Bladder microvascular endothelial cell (primary cell): Measurements from ENCODE around the gene AP2A2. TPM values are rescaled to one million over a fixed set of nuclear protein-coding genes. Genes with fewer than 3 reads are reported as not detected.

Experiments
- total RNA-seq: library from RNA; depleted of rRNA; stranded (reverse); fragments of >200 nt; gene quantifications from 2 replicates; pipeline ENCODE4 v1.2.3, GENCODE V29; 2014

Gene AP2A2
- 27.5 and 46.4 TPM in 2 replicates for total RNA-seq

DNA sequence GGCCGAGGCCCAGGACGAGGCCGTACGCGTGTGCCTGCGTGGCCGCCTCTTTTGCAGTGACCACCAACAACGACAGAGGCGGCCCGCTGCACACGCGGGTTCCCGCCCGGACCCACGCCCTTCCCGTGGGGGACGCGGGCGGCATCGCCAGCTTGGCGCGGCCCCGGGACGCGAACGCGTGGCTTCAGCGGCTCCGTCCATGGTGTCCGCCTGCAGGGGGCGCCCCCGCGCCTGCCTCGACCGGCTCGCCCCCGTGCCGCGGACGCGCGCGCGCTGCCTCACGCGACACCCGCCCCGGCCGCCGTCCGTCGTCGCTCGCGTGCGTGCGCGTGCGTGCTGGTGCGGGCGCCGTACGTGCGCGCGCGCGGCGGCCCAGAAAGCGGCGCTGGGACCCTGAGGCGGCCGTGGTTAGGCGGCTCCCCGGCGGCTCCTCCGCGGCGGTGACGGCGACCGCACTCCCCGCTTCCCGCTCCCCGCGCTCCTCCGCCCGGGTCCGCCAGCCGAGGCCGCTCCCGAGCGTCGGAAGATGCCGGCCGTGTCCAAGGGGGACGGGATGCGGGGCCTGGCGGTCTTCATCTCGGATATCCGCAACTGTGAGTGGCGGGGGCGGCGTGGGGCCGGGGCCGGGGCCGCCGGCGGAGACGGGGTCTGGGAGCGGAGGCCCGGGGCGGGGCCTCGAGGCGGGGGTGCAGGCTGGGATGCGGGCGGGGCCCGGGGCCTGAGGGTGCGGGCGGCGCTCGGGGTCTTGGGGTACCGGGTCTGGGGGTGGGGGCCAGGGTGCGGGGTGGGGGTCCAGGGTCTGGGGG, at the start of gene AP2A2:
Gene AP2A2 (plus strand): TSS at position 375 of the 806 bp plus-strand sequence. CDS start 152 bp downstream, at position 527.

DNA sequence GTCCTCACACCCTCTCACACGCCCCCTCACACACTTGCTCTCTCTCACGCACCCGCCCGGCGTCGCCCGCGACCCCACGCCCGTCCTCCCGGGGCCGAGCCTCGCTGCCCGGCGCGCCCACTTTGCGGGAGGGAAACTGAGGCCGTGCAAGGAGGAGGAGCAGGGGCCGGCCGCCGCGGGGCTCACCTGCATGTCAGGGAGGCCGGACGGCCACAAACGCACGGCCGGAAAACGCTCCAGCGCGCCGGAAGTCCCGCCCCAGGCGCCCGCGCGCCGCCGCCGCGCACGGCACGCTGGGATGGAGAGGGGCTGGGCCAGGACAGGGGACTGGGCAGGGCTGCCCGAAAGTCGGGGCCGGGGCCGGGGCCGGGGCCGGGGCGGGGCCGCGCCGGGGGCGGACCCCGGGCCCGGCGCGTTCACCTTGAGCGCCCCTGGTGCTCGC, 15.1 kb upstream of the AP2A2 start, which contains the start of gene CHID1:
Gene CHID1 (minus strand): TSS at position 222 of the 442 bp plus-strand sequence. CDS start 5,994 bp downstream, outside the sequence.

DNA sequence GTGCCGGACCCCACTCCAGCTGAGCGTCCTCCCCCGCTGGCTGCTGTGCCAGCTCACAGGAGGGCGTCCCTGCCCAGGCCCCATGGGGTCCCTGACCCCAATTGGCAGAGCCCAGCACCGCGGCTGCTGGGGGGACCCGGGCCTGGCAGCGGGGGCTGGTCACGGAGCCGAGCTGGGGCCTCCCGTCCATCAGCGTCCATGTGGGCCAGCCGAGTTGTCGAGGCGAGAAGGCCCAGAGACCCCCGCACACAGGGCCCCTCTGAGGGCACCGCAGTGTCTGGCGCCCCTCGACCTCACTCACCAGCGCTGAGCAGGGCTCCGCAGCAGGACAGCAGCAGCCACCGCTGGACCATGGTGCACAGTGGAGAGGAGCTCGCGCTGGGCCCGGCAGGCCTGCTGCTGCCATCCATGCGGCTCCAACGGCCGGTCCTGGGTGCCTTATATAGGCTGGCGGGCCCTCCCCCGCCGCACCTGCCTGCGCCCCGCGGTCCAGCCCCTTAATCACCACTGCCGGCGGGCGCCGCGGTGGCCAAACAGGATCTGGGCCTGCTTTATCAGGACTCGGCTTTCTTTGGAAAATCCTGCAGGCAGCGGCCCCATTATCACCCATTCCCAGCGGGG, 110.7 kb downstream of the AP2A2 start, which contains the start of gene MUC6:
Gene MUC6 (minus strand): TSS at position 416 of the 621 bp plus-strand sequence. CDS start 63 bp downstream, at position 353.

Other genes with a start within 250 kb of the AP2A2 start
- gene DEAF1, start 230.6 kb upstream of the AP2A2 start, total RNA-seq, result 26.9 and 27.6 TPM in 2 replicates
- gene TMEM80, start 230.1 kb upstream of the AP2A2 start, total RNA-seq, result 6.5 and 6.9 TPM in 2 replicates
- 3.4 and 5.0 TPM in 2 replicates for gene EPS8L2, start 219.6 kb upstream of the AP2A2 start, total RNA-seq
- gene TALDO1, start 178.4 kb upstream of the AP2A2 start, total RNA-seq, result 112 and 136 TPM in 2 replicates
- 20.7 and 24.2 TPM in 2 replicates for gene GATD1, start 148.4 kb upstream of the AP2A2 start, total RNA-seq
- gene CEND1, start 135.8 kb upstream of the AP2A2 start, total RNA-seq, result not detected in 2 replicates
- gene SLC25A22, start 127.6 kb upstream of the AP2A2 start, total RNA-seq, result 6.3 and 11.2 TPM in 2 replicates
- gene PIDD1, start 120.6 kb upstream of the AP2A2 start, total RNA-seq, result 5.7 and 9.0 TPM in 2 replicates
- 246 and 250 TPM in 2 replicates for gene RPLP2, start 115.9 kb upstream of the AP2A2 start, total RNA-seq
- gene PNPLA2, start 107.0 kb upstream of the AP2A2 start, total RNA-seq, result 19.8 and 44.4 TPM in 2 replicates
- gene CRACR2B, start 98.0 kb upstream of the AP2A2 start, total RNA-seq, result 11.1 and 12.3 TPM in 2 replicates
- gene CD151, start 92.9 kb upstream of the AP2A2 start, total RNA-seq, result 375 and 945 TPM in 2 replicates
- gene POLR2L, start 83.3 kb upstream of the AP2A2 start, total RNA-seq, result 154 and 265 TPM in 2 replicates
- gene TSPAN4, start 83.0 kb upstream of the AP2A2 start, total RNA-seq, result 131 and 142 TPM in 2 replicates
- 26.4 and 52.3 TPM in 2 replicates for gene CHID1, start 15.1 kb upstream of the AP2A2 start, total RNA-seq
- gene MUC6, start 110.8 kb downstream of the AP2A2 start, total RNA-seq, result not detected in 2 replicates
- gene MUC2, start 149.0 kb downstream of the AP2A2 start, total RNA-seq, result not detected in 2 replicates
- not detected in 2 replicates for gene MUC5AC, start 232.1 kb downstream of the AP2A2 start, total RNA-seq